HL-60 (cell line): ENCODE data around the gene SLC16A9.

Experiments
- DNase-seq, 2 experiments: peaks; one replicate each; pipeline ENCODE4 v3.0.0-alpha.2; 2010 to 2020; ENCODE audit warnings: low read depth in 1 of 2, low spot score in 1 of 2
- H3K27ac ChIP-seq: fragments of 250-450 bp; sonication (Bioruptor Pico); replicated peaks from 2 replicates; pipeline ENCODE4 v1.5.1; 2020; ENCODE audit warnings: mild to moderate bottlenecking, moderate library complexity
- H3K27me3 ChIP-seq: fragments of 250-450 bp; sonication (Bioruptor Pico); 2 replicates; pipeline ENCODE4 v1.5.1; 2021; ENCODE audit warnings: mild to moderate bottlenecking, moderate library complexity; ENCODE audit not compliant: insufficient read depth, poor library complexity, severe bottlenecking
- H3K4me3 ChIP-seq: replicated peaks from 2 replicates; pipeline ENCODE4 v1.5.1; 2011; ENCODE audit warnings: mild to moderate bottlenecking, control low read depth, low read length; ENCODE audit not compliant: insufficient read depth
- GABPA ChIP-seq: IDR thresholded peaks from 2 replicates; pipeline ENCODE4 v1.6.1; 2012; ENCODE audit warnings: low read depth
- POLR2AphosphoS5 ChIP-seq: IDR thresholded peaks from 2 replicates; pipeline ENCODE4 v1.6.1; 2012; ENCODE audit warnings: low read depth
- SPI1 ChIP-seq: IDR thresholded peaks from 2 replicates; pipeline ENCODE4 v1.6.1; 2012; ENCODE audit warnings: low read depth, mild to moderate bottlenecking, borderline replicate concordance
- TF ChIP-seq, protein P1 (sequence below): IDR thresholded peaks from one replicate; pipeline ENCODE4 v1.5.1; 2011; ENCODE audit warnings: low read length, control low read depth, inconsistent platforms; ENCODE audit not compliant: insufficient read depth
- TF ChIP-seq, protein P2 (sequence below): IDR thresholded peaks from 2 replicates; pipeline ENCODE4 v1.6.1; 2012; ENCODE audit warnings: low read depth; ENCODE audit not compliant: insufficient replicate concordance

SLC16A9 gene

DNA sequence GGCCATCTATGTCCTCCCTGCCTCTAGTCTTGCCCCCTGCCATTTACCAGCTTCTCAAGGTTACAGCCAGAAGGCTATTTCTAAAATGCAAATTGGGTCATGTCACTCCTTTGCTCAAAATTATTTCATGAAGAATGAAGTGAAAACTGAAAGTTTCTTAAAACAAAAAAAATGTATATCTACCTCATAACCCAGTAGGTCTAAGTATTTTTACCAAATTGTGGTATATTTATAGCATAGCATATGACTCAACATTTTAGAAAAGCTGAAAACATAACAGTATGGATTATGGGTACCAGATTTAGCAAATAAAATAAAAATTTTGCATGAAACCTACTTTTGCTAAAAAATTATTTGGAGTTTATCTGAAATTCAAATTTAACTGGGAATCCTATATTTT, 78.4 kb downstream of the SLC16A9 start:
- DNase-seq = no peak
- TF ChIP-seq GABPA (no peak), SPI1 (no peak), POLR2AphosphoS5 (no peak)
- TF ChIP-seq, protein P1, sequence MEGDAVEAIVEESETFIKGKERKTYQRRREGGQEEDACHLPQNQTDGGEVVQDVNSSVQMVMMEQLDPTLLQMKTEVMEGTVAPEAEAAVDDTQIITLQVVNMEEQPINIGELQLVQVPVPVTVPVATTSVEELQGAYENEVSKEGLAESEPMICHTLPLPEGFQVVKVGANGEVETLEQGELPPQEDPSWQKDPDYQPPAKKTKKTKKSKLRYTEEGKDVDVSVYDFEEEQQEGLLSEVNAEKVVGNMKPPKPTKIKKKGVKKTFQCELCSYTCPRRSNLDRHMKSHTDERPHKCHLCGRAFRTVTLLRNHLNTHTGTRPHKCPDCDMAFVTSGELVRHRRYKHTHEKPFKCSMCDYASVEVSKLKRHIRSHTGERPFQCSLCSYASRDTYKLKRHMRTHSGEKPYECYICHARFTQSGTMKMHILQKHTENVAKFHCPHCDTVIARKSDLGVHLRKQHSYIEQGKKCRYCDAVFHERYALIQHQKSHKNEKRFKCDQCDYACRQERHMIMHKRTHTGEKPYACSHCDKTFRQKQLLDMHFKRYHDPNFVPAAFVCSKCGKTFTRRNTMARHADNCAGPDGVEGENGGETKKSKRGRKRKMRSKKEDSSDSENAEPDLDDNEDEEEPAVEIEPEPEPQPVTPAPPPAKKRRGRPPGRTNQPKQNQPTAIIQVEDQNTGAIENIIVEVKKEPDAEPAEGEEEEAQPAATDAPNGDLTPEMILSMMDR = no peak
- TF ChIP-seq, protein P2, sequence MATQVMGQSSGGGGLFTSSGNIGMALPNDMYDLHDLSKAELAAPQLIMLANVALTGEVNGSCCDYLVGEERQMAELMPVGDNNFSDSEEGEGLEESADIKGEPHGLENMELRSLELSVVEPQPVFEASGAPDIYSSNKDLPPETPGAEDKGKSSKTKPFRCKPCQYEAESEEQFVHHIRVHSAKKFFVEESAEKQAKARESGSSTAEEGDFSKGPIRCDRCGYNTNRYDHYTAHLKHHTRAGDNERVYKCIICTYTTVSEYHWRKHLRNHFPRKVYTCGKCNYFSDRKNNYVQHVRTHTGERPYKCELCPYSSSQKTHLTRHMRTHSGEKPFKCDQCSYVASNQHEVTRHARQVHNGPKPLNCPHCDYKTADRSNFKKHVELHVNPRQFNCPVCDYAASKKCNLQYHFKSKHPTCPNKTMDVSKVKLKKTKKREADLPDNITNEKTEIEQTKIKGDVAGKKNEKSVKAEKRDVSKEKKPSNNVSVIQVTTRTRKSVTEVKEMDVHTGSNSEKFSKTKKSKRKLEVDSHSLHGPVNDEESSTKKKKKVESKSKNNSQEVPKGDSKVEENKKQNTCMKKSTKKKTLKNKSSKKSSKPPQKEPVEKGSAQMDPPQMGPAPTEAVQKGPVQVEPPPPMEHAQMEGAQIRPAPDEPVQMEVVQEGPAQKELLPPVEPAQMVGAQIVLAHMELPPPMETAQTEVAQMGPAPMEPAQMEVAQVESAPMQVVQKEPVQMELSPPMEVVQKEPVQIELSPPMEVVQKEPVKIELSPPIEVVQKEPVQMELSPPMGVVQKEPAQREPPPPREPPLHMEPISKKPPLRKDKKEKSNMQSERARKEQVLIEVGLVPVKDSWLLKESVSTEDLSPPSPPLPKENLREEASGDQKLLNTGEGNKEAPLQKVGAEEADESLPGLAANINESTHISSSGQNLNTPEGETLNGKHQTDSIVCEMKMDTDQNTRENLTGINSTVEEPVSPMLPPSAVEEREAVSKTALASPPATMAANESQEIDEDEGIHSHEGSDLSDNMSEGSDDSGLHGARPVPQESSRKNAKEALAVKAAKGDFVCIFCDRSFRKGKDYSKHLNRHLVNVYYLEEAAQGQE = no peak

DNA sequence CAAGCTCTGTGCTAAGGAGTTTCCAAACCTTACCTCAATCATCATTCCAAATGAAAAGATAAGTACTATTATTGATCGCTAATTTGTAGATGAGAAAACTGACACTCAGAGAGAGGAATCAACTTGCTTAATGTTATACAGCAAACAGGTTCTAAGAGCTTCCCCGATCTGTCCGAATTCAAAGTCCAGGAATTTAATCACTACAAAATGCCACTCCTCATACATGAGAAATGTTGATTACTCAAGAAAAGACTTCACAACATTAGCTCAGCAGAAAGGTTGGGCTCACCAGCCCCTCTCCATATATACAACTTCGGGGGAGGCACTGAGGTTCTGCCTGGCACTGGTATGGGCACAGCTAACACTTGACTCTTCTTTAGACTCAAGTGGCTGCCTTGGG, 80.7 kb downstream of the SLC16A9 start:
- TF ChIP-seq, protein P2 = no peak
- no peak overlapping the region for H3K27ac ChIP-seq
- no peak for DNase-seq
- peaks cover 3% of the 10 kb centered on the region for H3K27me3 ChIP-seq
- no peak overlapping the region for H3K4me3 ChIP-seq

More for the DNA sequence above, 78.4 kb downstream of the SLC16A9 start:
- Histone ChIP-seq H3K4me3 (no peak overlapping the region), H3K27ac (no peak overlapping the region), H3K27me3 (peaks cover 3% of the 10 kb centered on the region)

DNA sequence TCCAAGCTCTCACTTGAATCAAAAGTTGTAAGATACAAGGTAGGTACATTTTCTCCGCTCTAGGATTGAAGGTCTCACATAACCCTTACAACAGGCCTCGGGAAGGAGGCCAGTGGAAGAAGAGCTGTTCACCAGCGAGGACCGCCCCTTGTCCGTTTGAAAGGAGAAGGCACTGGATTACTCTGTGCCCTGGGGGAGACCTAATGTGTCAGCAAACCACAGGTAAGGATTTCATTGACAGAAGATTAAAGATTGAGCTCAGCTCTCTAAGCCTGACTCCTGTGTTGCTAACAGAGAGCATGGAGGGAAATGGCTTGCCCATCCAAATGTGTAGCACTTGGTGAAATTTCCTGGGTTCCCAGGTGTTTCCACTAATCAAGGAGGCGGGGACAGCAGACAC, 81.2 kb downstream of the SLC16A9 start:
- no peak overlapping the region for H3K4me3 ChIP-seq
- no peak overlapping the region for H3K27ac ChIP-seq
- H3K27me3 ChIP-seq = peaks cover 3% of the 10 kb centered on the region
- TF ChIP-seq GABPA = no peak
- TF ChIP-seq, protein P1 = no peak
- TF ChIP-seq, protein P2 = no peak
- no peak for TF ChIP-seq SPI1
- TF ChIP-seq POLR2AphosphoS5 = no peak
- DNase-seq = no peak

DNA sequence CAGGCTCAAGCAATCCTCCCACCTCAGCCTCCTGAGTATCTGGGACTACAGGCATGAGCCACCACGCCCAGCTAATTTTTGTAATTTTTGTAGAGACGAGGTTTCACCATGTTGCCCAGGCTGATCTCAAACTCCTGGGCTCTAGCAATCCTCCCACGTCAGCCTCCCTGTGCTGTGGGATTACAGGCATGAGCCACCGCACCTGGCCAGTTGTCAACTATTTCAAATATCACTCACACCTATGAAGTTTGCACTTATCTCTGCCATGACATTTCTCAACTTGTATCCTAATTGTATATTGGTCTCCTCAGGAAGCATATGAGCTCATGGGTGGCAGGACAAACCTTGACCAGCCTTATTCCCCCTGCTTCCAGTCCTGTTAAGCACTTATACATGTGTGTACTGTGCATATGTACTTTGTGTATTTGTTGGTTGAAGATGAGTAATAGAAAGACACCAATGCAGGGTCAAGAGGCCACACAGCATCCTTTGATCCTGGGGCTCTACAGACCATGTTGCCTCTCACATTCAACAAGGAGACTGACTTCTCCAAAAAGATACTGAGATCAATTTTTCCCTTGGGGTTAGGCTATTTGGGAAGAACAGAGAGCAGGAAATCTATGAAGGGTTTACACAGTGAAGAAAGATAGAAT, 82.2 kb downstream of the SLC16A9 start:
- no peak overlapping the region for H3K4me3 ChIP-seq
- no peak overlapping the region for H3K27ac ChIP-seq
- H3K27me3 ChIP-seq = peaks cover 3% of the 10 kb centered on the region
- TF ChIP-seq GABPA = no peak
- TF ChIP-seq, protein P1 = no peak
- DNase-seq = no peak
